Peyer's patch (tissue), 4 donors: ENCODE data around the gene MGMT. TPM values are rescaled to one million over a fixed set of nuclear protein-coding genes. Genes with fewer than 3 reads are reported as not detected.
"Not testable (repeated sequence)": the region's sequence is repeated elsewhere in the genome, so short reads cannot be mapped to it uniquely, and the experiment has no call there.

Experiments
- DNase-seq, 3 donors: peaks; one replicate each; pipeline ENCODE4 v3.0.0-alpha.2; 2017 to 2019
- H3K27ac ChIP-seq, 4 donors: fragments of 200-600 bp; sonication (generic); one replicate each; pipeline ENCODE4 v1.5.1; 2016 to 2019
- H3K27me3 ChIP-seq, 2 donors: fragments of 200-600 bp; sonication (generic); one replicate each; pipeline ENCODE4 v1.5.1; 2019
- H3K36me3 ChIP-seq, 3 donors: fragments of 200-600 bp; sonication (generic); one replicate each; pipeline ENCODE4 v1.5.1; 2016 to 2019
- H3K4me1 ChIP-seq, 4 donors: fragments of 200-600 bp; sonication (generic); one replicate each; pipeline ENCODE4 v1.5.1; 2016 to 2019
- H3K4me3 ChIP-seq, 4 donors: fragments of 200-600 bp; sonication (generic); 1 replicate in 3 of 4; 2 replicates in 1 of 4; pipeline ENCODE4 v1.5.1; 2016 to 2019; ENCODE audit warnings: mild to moderate bottlenecking in 1 of 4
- H3K9me3 ChIP-seq, 4 donors: fragments of 200-600 bp; sonication (generic); one replicate each; pipeline ENCODE4 v1.5.1; 2016 to 2019; ENCODE audit warnings: mild to moderate bottlenecking in 1 of 4
- CTCF ChIP-seq, 6 experiments: fragments of 450-650 bp in 4 of 6; fragments of 200-600 bp in 2 of 6; sonication (generic) in 1 of 6; IDR thresholded peaks; one replicate each; pipeline ENCODE4 v1.5.1; 2017 to 2019; ENCODE audit warnings: antibody characterized with exemption in 6 of 6, mild to moderate bottlenecking in 3 of 6, moderate library complexity in 1 of 6
- POLR2A ChIP-seq, 2 donors: fragments of 450-650 bp; IDR thresholded peaks; one replicate each; pipeline ENCODE4 v1.5.1; 2017; ENCODE audit warnings: antibody characterized with exemption in 2 of 2, mild to moderate bottlenecking in 2 of 2, moderate library complexity in 2 of 2
- total RNA-seq, 4 donors: library from RNA; depleted of rRNA; stranded (reverse); fragments of >200 nt; gene quantifications; one replicate each; pipeline ENCODE4 v1.1.0, GENCODE V29; 2016

Gene MGMT
- total RNA-seq, 4 donors from 2014 or later: 24.5 to 43.7 (median 35.3) TPM

DNA sequence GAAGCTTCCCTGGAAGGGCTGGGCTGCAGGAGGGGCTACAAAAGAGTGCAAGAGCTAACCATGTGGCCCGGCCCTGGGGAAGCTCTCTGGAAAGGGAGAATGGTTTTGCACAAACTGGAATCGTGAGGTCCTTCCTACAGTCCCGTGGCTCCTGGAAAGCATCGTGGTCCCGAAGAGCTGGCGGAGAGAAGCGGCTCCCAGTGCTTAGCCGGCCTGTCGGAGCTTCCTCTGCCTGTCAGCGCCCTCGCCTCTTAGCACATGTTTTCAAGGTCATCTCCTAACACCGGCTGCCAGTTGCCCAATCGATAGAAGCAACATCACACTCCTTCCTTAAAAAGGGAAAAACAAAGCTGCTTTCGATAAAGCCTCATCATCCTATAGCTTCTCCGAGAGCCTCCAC is 42.1 kb upstream of the MGMT start:
- DNase-seq: no peak
- Histone ChIP-seq H3K36me3 (no peaks in the 10 kb centered on the region), H3K4me1 (no peaks in the 10 kb centered on the region), H3K27me3 (no peaks in the 10 kb centered on the region), H3K9me3 (no peaks in the 10 kb centered on the region), H3K4me3 (no peak overlapping the region), H3K27ac (no peak overlapping the region)
- TF ChIP-seq POLR2A (IDR thresholded peaks at IDR 0.05): no peak
- no peak for TF ChIP-seq CTCF (IDR thresholded peaks at IDR 0.05)

- Histone ChIP-seq H3K27me3 (no peaks in the 10 kb centered on the region), H3K36me3 (no peaks in the 10 kb centered on the region), H3K4me3 (no peak overlapping the region), H3K27ac (no peak overlapping the region), H3K4me1 (no peaks in the 10 kb centered on the region), H3K9me3 (no peaks in the 10 kb centered on the region)
- no peak for DNase-seq
- TF ChIP-seq POLR2A (IDR thresholded peaks at IDR 0.05): no peak
Measured at GRCh38 chr10:129426606-129427005, 40.4 kb upstream of the MGMT start.

DNA sequence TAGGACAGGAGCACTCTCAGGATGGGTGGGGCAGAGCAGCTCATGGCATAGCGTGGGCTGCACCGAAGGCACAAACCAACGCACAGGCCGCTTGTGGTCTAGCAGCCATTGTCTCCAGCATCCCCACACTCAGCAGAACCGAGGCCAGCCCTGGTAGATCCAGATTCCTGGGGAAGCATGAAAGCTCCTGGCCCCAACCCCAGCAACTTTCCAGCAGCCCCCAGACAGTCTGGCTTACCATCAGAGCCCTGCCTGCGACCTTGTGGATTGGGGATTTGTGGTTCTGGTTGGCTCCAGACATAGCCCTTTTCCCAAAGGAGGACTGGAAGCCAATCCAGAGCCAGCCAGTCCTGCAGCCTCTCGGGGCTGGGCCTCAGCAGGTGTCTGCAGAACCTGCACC is 33.8 kb upstream of the MGMT start:
- H3K36me3 ChIP-seq: no peaks in the 10 kb centered on the region
- no peak overlapping the region for H3K4me3 ChIP-seq
- DNase-seq: no peak
- no peak overlapping the region for H3K27ac ChIP-seq
- no peaks in the 10 kb centered on the region for H3K27me3 ChIP-seq
- H3K9me3 ChIP-seq: no peaks in the 10 kb centered on the region
- TF ChIP-seq POLR2A (IDR thresholded peaks at IDR 0.05): no peak
- no peaks in the 10 kb centered on the region for H3K4me1 ChIP-seq

DNA sequence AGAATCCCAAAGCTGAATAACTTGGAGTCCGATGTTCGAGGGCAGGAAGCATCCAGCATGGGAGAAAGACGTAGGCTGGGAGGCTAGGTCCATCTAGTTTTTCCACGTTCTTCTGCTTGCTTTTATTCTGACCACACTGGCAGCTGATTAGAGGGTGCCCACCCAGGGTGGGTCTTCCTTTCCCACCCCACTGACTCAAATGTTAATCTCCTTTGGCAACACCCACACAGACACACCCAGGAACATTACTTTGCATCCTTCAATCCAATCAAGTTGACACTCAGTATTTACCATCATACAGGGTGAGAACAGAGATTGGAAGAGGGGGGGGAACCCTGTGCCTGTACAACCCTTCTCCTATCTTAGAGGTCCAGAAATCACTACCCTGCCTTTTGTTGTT is 31.3 kb upstream of the MGMT start:
- not testable (repeated sequence) for H3K4me1 ChIP-seq, DNase-seq, H3K27me3 ChIP-seq, H3K27ac ChIP-seq, H3K36me3 ChIP-seq, H3K4me3 ChIP-seq, H3K9me3 ChIP-seq

DNA sequence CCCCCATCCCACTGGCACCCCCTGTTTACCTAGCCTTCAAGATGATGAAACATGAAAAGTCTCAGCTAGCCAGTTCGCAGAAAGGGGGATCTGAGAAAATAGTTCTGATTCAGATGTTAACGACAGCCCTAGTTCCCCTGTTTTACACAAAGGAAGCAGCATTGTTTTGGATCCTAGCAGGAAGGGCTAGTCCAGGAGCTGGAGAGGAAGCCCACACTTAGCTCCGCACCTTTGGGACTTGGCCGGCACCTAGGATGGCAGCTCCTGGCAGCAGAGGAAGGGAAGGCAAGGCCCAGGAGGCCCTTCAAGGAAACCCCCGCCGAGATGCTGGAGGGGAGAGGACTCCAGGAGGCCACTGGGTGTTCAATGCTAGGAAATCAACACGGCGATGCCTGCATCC is 29.0 kb upstream of the MGMT start:
- Histone ChIP-seq H3K27me3 (no peaks in the 10 kb centered on the region), H3K4me1 (no peaks in the 10 kb centered on the region), H3K27ac (no peak overlapping the region), H3K4me3 (no peak overlapping the region), H3K36me3 (no peaks in the 10 kb centered on the region), H3K9me3 (no peaks in the 10 kb centered on the region)
- no peak for DNase-seq
- TF ChIP-seq CTCF (IDR thresholded peaks at IDR 0.05): no peak
- no peak for TF ChIP-seq POLR2A (IDR thresholded peaks at IDR 0.05)

DNA sequence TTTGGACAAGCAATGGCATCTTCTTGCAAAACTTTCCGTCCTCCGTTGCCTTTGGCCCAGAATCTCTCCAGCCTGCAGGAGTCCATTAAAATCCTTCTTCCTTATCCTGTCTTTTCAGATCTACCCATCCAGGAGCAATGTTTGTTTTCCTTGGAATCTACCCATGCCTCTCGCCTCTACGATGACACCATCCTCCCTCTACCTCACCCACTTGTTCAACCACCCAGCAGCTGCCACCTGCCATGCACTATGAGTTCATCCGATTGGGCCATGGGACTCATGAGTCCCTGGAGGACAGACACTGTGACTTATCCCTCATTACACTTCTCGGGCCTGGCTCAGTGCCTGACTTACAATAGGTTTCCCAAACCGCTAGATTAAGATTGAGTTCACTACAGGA is 26.8 kb upstream of the MGMT start:
- no peak for DNase-seq
- Histone ChIP-seq H3K27me3 (no peaks in the 10 kb centered on the region), H3K4me1 (no peaks in the 10 kb centered on the region), H3K36me3 (no peaks in the 10 kb centered on the region), H3K9me3 (no peaks in the 10 kb centered on the region), H3K27ac (no peak overlapping the region), H3K4me3 (no peak overlapping the region)
- TF ChIP-seq CTCF (IDR thresholded peaks at IDR 0.05) (no peak), POLR2A (IDR thresholded peaks at IDR 0.05) (no peak)

DNA sequence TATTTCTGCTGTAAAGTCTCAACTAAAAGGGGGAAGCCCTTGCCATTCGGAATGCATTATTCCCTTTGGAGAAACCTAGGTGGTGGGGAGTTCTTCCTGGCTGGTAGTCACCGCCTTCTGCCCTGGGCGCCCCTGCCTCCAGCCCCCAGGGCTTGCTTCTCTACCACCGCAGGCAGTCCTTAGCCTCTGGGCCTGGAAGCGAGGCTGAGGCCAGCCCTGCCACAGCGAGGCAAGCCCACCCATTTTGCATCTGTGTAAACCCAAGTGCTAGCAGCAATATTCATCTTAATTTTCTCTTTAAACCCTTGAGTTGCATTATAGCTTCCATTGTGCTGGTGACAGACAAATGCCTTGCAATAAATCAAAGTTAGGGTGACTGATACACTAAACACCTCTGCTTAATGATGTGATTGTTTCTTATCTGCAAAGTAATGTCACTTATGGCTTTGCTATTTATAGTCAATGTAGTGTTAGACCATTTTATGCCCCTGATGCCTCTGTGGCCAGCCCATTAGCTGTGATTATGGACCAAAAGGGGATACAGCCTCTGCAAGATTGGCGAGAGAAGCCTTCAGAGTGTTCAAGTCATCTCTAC is 26.2 kb upstream of the MGMT start:
- no peaks in the 10 kb centered on the region for H3K36me3 ChIP-seq
- no peaks in the 10 kb centered on the region for H3K27me3 ChIP-seq
- TF ChIP-seq POLR2A (IDR thresholded peaks at IDR 0.05): no peak
- no peak for TF ChIP-seq CTCF (IDR thresholded peaks at IDR 0.05)
- no peak overlapping the region for H3K27ac ChIP-seq
- no peak for DNase-seq
- no peaks in the 10 kb centered on the region for H3K9me3 ChIP-seq
- H3K4me1 ChIP-seq: no peaks in the 10 kb centered on the region
- no peak overlapping the region for H3K4me3 ChIP-seq
